GM21360 (cell line): ENCODE measurements around the gene TCF19.
A peak's percentile ranks its signal among the peaks of the same experiment; 100 is the strongest.
"Not testable (repeated sequence)": the region's sequence is repeated elsewhere in the genome, so short reads cannot be mapped to it uniquely, and the experiment has no call there.

Source experiments
- ATAC-seq: cut with Tn5 transposase; IDR thresholded peaks from one replicate; pipeline ENCODE4 v1.9.1; 2021; ENCODE audit warnings: mild to moderate bottlenecking, moderate library complexity; ENCODE audit not compliant: unreplicated experiment

Gene TCF19

DNA sequence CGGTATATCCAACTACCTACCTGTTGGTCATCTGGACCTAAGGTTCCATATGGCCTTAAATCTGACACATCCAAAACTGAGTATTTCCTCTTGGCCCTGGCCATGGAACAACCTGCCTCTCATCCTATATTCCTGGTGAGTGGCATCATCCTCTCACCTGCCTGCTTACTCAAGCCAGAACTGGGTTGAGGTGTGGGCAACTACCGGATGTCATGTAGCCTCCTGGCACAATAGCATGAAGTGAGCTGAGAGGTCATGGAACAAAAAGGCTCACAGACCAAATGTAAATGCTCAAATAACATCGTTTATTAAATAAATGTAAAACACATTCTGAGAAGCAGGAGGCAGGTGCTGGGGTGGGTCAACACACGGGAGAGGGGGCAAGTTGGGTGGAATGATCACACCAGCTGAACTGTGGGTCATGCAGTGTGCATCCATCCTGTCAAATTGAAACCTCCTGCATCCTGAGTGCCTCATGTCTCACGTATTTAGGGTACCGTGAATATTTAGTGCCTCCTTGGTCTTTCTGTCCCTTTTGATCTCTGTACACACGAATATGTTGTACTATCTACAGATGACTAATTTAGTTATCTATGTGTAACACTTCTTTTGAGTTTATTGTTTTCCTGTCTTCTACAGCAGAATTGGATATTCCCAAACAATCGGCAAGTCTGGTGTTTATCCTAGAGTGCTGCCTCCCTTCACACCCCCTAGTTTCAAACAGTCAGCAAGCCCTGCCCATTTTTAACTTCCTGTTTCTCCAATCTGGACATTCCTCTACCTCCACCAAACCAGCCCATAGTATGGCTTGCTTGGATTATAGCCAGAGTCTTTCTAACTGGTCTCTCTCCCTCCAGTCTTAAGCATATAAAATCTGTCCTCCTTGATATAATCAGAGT is 20.0 kb downstream of the TCF19 start:
- no peak for ATAC-seq

DNA sequence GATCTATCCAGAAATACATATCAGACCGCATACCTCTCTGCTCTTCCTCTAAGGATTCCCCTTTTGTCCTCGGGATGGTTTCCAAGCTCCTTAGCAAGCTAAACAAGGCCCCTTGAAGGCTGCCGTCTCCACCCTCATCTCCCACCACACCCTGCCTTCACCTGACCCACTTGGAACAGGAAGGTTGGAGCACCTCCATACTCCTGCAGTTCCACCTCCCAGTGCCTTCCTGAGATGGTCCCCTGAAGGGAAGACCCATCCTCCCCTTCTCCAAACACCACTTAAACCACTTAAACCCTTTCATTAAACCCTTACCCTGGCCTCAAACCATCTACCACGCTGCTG is 20.6 kb downstream of the TCF19 start:
- ATAC-seq: no peak

DNA sequence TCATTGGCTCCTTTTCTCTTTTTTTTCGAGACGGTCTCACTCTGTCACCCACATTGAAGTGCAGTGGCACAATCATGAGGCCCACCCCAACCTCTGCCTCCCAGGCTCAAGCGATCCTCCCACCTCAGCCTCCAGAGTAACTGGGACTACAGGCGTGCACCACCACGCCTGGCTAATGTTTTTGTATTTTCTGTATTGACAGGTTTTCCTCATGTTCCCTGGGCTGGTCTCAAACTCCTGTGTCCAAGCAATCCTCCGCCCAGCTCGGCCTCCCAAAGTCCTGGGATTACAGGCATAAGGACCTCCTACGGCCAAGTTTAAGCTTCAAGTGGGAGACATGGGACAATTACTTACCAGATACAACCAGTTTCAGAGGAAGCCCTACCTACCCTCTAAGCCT is 21.5 kb downstream of the TCF19 start:
- no peak for ATAC-seq

DNA sequence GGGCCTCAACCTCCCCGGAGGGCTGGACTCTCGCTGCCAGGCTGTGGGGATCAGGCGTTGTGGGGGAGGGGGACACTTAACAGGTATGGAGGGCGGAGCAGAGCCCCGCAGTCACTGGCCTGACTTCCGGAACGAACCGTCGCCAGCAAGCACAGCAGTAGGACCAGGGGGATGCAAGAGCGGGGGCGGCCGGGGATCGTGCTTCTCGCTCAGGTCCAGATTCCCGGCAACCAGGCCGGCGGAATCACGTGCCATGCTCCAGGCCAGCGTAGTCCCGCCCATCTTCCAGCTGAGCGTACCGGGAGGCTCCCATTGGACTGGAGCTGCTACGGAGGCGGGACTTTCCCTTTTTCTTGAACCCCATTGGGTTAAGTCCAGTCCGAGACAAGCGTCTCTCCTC is 22.1 kb downstream of the TCF19 start:
- ATAC-seq: no peak

DNA sequence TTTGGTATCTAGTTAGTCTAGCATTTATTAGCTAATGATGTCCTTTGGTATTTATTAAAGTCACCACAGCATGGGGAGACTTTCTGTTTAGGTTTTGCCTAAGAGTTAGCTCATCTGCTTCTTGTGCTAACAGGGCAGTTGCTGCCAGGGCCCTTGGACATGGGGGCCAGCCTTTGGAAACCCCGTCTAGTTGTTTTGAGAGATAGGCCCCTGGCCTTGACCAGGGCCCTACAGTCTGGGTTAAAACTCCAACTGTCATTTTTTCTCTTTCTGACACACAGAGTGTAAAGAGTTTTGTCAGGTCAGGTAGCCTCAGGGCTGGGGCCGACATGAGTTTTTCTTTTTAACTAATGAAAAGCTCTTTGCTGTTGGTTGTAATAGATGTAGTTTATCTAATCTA is 24.9 kb downstream of the TCF19 start:
- ATAC-seq: not testable (repeated sequence)

DNA sequence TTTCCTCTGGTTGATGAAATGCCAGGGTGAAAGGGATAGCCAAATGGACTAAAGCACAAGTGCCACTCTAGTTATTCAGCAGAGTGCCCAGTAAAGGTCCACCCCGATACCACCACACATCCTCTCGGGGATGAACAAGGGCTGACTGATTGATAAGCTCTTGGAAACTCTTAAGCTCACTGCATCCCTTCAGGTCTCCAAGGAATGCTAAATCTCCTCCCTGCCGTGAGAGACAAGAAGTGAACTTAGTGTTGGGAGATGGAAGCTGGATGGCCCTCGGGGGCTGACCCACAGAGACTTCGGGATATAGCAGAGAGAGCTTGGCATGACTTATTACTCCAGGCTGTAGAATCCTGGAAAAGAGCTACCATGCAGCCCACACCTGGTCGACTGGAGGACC is 25.5 kb downstream of the TCF19 start:
- not testable (repeated sequence) for ATAC-seq

DNA sequence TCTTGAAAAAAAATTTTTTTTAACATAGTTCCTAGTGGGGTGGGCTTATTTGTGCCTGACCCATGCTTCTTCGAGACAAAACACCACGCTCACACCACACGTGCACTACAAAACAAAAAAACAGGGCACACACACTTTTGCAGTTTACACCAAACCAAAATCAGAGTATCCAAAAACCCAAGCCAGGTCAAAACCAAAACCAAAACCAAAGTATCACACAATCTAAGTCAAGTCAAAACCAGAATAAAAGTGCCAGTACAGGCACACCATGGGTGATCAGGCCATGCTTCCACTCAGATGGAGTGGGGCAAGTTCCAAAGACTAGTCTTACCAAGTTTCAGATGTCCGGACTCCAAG is 27.3 kb downstream of the TCF19 start:
- not testable (repeated sequence) for ATAC-seq

DNA sequence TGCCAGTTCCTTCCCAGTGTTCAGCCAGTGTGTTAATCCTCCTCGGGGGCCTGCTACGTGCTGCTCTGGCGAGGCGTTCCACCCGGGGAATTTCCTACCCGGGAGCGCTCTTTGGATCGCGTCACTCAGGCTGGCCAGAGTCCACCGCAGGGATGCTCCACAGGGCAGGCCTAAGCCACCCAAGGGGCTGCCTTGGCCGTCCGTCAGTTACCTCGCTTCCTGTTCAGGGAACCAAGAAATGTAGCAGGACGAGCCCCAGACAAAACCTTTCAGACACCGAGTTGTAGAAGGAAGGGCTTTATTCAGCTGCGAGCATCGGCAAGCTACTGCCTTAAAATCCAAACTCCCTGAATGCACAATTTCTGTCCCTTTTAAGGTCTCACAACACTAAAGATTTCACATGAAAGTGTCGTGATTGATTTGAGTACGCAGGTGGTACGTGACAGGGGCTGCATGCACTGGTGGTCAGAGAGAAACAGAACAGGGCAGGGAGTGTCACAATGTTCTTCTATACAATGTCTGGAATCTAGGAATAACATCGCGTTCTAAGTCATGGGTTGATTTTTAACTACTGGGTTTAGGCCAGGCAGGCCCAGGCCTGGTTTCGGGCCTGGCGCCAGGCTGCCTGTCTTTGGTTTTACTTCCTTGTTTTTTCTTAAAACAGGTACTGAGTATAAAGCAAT is 27.8 kb downstream of the TCF19 start:
- no peak for ATAC-seq

DNA sequence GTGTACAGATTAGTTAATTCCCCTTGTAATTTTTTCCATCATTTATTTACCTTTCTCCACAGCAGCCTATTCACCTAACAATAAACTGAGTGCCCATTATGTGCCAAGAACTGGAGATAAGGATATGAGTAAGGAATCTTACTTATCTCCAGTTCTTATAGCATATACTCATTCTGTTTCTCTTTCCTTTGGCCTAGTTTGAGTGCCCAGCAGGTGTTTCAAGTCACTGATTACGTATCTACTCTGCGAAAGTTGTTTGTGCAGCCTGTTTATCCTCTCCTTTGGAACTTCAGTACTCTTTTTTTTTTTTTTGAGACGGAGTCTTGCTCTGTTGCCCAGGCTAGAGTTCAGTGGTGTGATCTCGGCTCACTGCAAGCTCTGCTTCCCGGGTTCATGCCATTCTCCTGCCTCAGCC is 29.4 kb downstream of the TCF19 start:
- no peak for ATAC-seq

DNA sequence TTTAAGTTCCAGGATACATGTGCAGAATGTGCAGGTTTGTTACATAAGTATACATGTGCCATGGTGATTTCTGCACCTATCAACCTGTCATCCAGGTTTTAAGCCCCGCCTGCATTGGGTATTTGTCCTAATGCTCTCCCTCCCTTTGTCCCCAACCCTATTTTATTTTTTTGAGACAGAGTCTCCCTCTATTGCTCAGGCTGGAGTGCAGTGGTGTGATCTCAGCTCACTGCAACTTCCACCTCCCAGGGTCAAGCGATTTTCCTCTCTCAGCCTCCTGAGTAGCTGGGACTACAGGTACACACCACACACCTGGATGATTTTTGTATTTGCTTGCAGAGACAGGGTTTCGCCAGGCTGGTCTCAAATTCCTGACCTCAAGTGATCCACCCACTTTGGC is 30.8 kb downstream of the TCF19 start:
- not testable (repeated sequence) for ATAC-seq

DNA sequence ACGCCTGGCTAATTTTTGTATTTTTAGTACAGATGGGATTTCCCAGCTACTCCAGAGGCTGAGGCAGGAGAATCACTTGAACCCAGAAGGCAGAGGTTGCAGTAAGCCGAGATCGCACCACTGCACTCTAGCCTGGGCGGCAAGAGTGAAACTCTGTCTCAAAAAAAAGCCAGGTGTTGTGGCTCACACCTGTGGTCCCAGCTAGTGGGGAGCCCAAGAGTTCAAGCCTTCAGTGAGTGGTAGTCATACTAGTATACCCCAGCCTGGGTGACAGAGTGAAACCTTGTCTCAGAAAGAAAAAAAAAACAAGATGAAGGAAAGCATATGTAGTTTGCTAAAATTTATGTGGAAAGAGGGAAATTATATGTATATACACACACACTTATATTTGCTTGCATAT is 32.1 kb downstream of the TCF19 start:
- no peak for ATAC-seq

DNA sequence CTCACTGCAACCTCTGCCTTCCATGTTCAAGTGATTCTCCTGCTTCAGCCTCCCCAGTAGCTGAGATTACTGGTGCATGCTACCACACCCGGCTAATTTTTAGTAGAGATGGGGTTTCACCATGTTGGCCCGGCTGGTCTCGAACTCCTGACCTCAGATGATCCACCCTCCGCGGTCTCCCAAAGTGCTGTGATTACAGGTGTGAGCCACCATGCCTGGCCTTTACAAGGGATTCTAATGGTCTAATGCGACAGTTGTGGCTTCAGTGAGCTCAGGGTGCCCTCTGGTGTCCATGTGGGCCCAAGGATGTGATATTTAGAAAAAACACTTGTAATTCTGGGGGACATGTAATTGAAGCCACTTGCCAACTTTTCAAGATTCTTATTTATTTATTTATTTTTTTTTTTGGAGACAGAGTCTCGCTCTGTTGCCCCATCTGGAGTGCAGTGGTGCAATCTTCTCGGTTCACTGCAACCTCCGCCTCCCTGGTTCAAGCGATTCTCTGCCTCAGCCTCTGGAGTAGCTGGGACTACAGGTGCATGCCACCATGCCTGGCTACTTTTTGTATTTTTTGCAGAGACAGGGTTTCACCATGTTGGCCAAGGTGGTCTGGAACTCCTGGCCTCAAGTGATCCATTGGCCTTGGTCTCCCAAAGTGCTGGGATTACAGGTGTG is 34.2 kb downstream of the TCF19 start:
- not testable (repeated sequence) for ATAC-seq

DNA sequence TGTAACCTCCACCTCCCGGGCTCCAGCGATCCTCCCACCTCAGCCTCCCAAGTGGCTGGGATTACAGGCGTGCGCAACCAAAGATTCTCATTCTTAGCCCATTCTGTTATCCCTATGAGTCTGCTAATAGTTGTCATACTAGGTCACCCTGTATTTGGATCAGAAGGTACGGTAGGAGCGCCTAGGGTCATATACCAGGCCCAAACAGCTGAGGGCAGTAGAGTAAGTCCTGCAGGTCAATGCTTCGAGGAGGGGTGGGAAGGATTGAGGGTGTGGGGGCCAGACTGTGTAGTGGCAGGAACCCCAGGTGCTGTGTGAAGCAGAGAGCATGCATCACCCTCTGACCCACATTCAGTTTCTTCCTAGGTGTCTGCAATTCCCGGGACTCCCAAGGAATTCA is 34.8 kb downstream of the TCF19 start:
- ATAC-seq: no peak

DNA sequence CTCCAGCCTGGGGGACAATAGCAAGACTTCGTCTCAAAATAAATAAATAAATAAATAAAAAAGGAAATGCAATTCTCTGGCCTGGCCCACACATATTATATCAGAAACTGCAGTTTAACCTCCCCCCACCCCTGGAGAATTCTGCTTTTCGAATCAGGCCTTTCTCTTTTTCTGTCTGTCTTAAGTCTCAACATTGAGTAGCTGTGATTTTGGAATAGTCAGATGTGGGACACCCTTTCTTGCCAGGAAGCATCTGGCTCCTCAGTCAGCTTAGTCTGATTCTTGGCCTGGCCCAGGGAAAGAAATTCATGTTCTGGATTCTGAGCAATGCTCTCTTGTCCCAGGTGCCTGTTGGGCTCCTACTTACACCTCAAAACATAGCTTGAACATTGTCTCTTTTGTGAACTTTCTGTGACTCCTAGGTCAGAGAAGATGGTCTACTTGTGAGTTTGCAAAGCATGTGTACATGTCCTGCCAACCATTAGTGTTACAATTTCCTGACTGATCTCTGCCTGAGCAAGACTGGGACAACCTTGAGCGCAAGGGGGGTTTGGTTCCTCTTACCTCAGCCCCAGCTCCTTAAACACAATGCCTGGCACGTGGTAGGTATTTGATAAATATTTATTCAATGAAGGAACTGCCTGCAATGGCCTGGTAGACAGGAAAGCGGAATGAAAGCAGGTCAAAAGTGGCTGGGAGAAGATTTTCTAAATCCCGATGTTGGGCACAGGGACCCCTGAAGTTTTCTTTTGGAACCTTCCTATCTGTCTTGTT is 35.9 kb downstream of the TCF19 start:
- ATAC-seq: no peak

DNA sequence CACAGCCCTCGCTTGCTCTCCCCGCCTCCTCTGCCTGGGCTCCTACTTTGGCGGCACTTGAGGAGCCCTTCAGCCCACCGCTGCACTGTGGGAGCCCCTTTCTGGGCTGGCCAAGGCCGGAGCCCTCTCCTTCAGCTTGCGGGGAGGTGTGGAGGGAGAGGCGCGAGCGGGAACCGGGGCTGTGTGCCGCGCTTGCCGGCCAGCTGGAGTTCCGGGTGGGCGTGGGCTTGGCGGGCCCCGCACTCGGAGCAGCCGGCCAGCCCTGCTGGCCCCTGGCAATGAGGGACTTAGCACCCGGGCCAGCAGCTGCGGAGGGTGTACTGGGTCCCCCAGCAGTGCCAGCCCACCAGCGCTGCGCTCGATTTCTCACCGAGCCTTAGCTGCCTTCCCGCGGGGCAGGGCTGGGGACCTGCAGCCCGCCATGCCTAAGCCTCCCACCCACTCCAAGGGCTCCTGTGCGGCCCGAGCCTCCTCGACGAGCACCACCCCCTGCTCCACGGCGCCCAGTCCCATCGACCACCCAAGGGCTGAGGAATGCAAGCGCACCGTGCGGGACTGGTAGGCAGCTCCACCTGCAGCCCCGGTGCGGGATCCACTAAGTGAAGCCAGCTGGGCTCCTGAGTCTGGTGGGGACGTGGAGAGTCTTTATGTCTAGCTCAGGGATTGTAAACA is 37.1 kb downstream of the TCF19 start:
- not testable (repeated sequence) for ATAC-seq

DNA sequence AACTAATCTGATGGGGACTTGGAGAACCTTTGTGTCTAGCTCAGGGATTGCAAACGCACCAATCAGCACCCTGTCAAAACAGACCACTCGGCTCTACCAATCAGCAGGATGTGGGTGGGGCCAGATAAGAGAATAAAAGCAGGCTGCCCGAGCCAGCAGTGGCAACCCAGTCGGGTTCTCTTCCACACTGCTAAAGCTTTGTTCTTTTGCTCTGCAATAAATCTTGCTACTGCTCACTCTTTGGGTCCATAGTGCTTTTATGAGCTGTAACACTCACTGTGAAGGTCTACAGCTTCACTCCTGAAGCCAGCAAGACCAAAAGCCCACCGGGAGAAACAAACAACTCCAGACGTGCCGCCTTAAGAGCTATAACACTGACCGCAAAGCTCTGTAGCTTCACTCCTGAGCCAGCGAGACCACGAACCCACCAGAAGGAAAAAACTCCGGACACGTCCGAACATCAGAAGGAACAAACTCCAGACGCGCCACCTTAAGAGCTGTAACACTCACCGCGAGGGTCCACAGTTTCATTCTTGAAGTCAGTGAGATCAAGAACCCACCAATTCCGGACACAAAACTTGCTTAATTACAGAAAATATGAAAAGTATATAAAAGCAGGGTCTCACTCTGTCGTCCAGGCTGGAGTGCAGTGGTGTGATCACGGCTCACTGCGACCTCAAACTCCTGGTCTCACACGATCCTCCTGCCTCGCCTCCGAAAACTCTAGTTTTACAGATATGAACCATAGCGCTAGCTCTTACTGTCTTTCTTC is 38.0 kb downstream of the TCF19 start:
- ATAC-seq: not testable (repeated sequence)

DNA sequence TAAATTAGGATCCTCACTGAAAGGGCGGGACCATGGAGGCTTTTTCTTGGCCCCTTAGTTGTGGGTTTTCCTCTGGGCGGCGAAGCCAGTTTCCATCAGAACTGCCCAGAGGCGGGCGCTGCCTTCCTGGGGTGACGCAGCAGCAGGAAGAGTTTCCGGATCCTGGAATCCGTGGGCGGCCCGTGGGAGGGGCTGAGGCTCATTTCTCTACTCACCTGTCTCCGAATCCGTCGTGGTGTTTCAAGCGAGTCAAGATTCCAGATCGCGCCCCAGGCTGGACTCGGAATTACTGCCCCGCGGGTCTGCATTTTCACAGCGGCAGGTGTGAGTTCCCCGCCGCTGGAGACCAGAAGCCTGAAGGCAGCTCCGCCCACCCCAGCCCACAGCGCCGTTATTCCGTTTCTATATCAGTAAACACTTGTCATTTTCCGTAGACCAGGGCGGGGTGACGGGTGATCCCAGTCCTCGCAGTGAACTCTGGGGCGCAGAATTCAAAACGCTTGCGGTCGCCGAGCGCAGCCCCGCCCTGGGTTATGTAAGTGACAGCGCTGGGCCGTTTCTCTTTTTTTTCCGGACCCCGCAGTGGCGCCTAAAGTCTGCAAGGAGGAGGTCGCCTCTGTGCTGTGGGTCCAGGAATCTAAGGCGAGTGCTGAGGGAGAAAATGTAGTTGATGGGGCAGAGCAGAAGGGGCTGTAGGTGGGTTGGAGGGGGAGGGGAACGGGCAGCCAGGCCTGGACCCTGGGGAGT is 39.3 kb downstream of the TCF19 start:
- ATAC-seq: peak; percentile 59

DNA sequence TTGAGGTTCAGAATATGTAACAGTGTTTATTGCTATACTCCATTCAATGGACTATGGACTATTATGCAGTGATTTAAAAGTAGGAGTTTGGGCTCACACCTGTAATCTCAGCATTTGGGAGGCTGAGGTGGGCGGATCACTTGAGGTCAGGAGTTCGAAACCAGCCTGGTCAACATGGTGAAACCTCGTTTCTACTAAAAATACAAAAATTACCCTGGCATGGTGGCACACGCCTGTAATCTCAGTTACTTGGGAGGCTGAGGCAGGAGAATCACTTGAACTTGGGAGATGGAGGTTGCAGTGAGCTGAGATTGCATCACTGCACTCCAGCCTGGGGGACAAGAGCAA is 40.7 kb downstream of the TCF19 start:
- not testable (repeated sequence) for ATAC-seq
